ENCODE data around the gene FGD3. TPM values are rescaled to one million over a fixed set of nuclear protein-coding genes. Genes with fewer than 3 reads are reported as not detected.

The FGD3 gene
- total RNA-seq, 2 donors from 2014 or later = 9.9 to 13.7 TPM

GRCh38 chr9:92974161-92974661, 26.9 kb downstream of the FGD3 start:
- TF ChIP-seq CTCF (IDR thresholded peaks at IDR 0.05) = no peak
- H3K4me3 ChIP-seq = no peak overlapping the region
- H3K9me3 ChIP-seq = no peaks in the 10 kb centered on the region
- DNase-seq (ENCODE audit: low spot score) = no peak
- no peaks in the 10 kb centered on the region for H3K27me3 ChIP-seq (replicated peaks; ENCODE audit: insufficient read depth)
- H3K4me1 ChIP-seq (ENCODE audit: control insufficient read depth in 1 of 2, low read depth in 2 of 2) = no peaks in the 10 kb centered on the region
- H3K36me3 ChIP-seq = no peaks in the 10 kb centered on the region
- no peak for ATAC-seq (ENCODE audit: insufficient number of reproducible peaks, low FRiP score, low read depth)
- H3K27ac ChIP-seq = no peak overlapping the region

GRCh38 chr9:92974761-92975755, 27.7 kb downstream of the FGD3 start:
- no peaks in the 10 kb centered on the region for H3K9me3 ChIP-seq
- no peak for DNase-seq (ENCODE audit: low spot score)
- no peak overlapping the region for H3K4me3 ChIP-seq
- no peak for ATAC-seq (ENCODE audit: insufficient number of reproducible peaks, low FRiP score, low read depth)
- TF ChIP-seq CTCF (IDR thresholded peaks at IDR 0.05) = no peak
- H3K27ac ChIP-seq = no peak overlapping the region
- H3K4me1 ChIP-seq (ENCODE audit: control insufficient read depth in 1 of 2, low read depth in 2 of 2) = no peaks in the 10 kb centered on the region
- H3K27me3 ChIP-seq (replicated peaks; ENCODE audit: insufficient read depth) = no peaks in the 10 kb centered on the region
- H3K36me3 ChIP-seq = no peaks in the 10 kb centered on the region

- Histone ChIP-seq H3K27me3 (replicated peaks; ENCODE audit: insufficient read depth) (no peaks in the 10 kb centered on the region), H3K9me3 (no peaks in the 10 kb centered on the region), H3K4me1 (ENCODE audit: control insufficient read depth in 1 of 2, low read depth in 2 of 2) (no peaks in the 10 kb centered on the region), H3K27ac (no peak overlapping the region), H3K4me3 (no peak overlapping the region), H3K36me3 (no peaks in the 10 kb centered on the region)
- TF ChIP-seq CTCF (IDR thresholded peaks at IDR 0.05) = no peak
- no peak for ATAC-seq (ENCODE audit: insufficient number of reproducible peaks, low FRiP score, low read depth)
- no peak for DNase-seq (ENCODE audit: low spot score)
These were observed 29.1 kb downstream of the FGD3 start for GRCh38 chr9:92976431-92976830.

- H3K4me3 ChIP-seq = no peak overlapping the region
- TF ChIP-seq CTCF (IDR thresholded peaks at IDR 0.05) = no peak
- DNase-seq (ENCODE audit: low spot score) (no peak), ATAC-seq (ENCODE audit: insufficient number of reproducible peaks, low FRiP score, low read depth) (no peak)
- no peaks in the 10 kb centered on the region for H3K4me1 ChIP-seq (ENCODE audit: control insufficient read depth in 1 of 2, low read depth in 2 of 2)
- H3K36me3 ChIP-seq = no peaks in the 10 kb centered on the region
- no peaks in the 10 kb centered on the region for H3K9me3 ChIP-seq
- H3K27ac ChIP-seq = no peak overlapping the region
- H3K27me3 ChIP-seq (replicated peaks; ENCODE audit: insufficient read depth) = no peaks in the 10 kb centered on the region
These were observed 30.0 kb downstream of the FGD3 start for GRCh38 chr9:92977279-92977678.

- no peak for DNase-seq (ENCODE audit: low spot score)
- Histone ChIP-seq H3K9me3 (no peaks in the 10 kb centered on the region), H3K27ac (no peak overlapping the region), H3K36me3 (no peaks in the 10 kb centered on the region), H3K4me1 (ENCODE audit: control insufficient read depth in 1 of 2, low read depth in 2 of 2) (no peaks in the 10 kb centered on the region), H3K4me3 (no peak overlapping the region), H3K27me3 (replicated peaks; ENCODE audit: insufficient read depth) (no peaks in the 10 kb centered on the region)
- no peak for TF ChIP-seq CTCF (IDR thresholded peaks at IDR 0.05)
- no peak for ATAC-seq (ENCODE audit: insufficient number of reproducible peaks, low FRiP score, low read depth)
These were observed 31.1 kb downstream of the FGD3 start for GRCh38 chr9:92978345-92978875.

Data from thoracic aorta (tissue), 2 donors.